Suprapubic skin (tissue), 3 donors: ENCODE data around the gene SDHB.

Source experiments
- POLR2AphosphoS5 ChIP-seq, 3 donors: sonication (generic); formaldehyde crosslinking; IDR thresholded peaks; one replicate each; pipeline ENCODE4 v1.6.1; 2017; ENCODE audit warnings: antibody characterized with exemption in 3 of 3
- TF ChIP-seq, protein P1 (sequence below), 2 donors: fragments of 200-600 bp in 1 of 2; fragments of 450-650 bp in 1 of 2; sonication (generic) in 1 of 2; IDR thresholded peaks; one replicate each; pipeline ENCODE4 v1.5.1; 2016 to 2019; ENCODE audit warnings: antibody characterized with exemption in 2 of 2, mild to moderate bottlenecking in 1 of 2, moderate library complexity in 1 of 2

GRCh38 chr1:17032741-17033140, 21.1 kb downstream of the SDHB start:
- TF ChIP-seq, protein P1, sequence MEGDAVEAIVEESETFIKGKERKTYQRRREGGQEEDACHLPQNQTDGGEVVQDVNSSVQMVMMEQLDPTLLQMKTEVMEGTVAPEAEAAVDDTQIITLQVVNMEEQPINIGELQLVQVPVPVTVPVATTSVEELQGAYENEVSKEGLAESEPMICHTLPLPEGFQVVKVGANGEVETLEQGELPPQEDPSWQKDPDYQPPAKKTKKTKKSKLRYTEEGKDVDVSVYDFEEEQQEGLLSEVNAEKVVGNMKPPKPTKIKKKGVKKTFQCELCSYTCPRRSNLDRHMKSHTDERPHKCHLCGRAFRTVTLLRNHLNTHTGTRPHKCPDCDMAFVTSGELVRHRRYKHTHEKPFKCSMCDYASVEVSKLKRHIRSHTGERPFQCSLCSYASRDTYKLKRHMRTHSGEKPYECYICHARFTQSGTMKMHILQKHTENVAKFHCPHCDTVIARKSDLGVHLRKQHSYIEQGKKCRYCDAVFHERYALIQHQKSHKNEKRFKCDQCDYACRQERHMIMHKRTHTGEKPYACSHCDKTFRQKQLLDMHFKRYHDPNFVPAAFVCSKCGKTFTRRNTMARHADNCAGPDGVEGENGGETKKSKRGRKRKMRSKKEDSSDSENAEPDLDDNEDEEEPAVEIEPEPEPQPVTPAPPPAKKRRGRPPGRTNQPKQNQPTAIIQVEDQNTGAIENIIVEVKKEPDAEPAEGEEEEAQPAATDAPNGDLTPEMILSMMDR (IDR thresholded peaks at IDR 0.05) = no peak
- no peak for TF ChIP-seq POLR2AphosphoS5 (IDR thresholded peaks at IDR 0.05)
